Neutrophil (primary cell): ENCODE data around the gene GPR65.

Source experiments
- H3K27ac ChIP-seq: fragments of 200-600 bp; sonication (generic); 2 replicates; pipeline ENCODE4 v1.5.1; 2016; ENCODE audit warnings: mild to moderate bottlenecking, moderate library complexity
- H3K27me3 ChIP-seq: fragments of 200-600 bp; sonication (generic); 2 replicates; pipeline ENCODE4 v1.6.0; 2016; ENCODE audit warnings: mild to moderate bottlenecking
- H3K36me3 ChIP-seq: fragments of 200-600 bp; sonication (generic); 2 replicates; pipeline ENCODE4 v1.5.1; 2017
- H3K4me1 ChIP-seq, 2 experiments: fragments of 200-600 bp in 1 of 2; sonication (generic) in 1 of 2; 1 replicate in 1 of 2; 2 replicates in 1 of 2; pipeline versions ENCODE4 v1.5.1 to v1.6.1; 2013 to 2016; ENCODE audit warnings: low read depth in 1 of 2, low read length in 1 of 2, mild to moderate bottlenecking in 1 of 2, moderate library complexity in 1 of 2; ENCODE audit not compliant: control insufficient read depth in 1 of 2, insufficient read depth in 1 of 2
- H3K4me3 ChIP-seq, 2 experiments: fragments of 200-600 bp in 1 of 2; sonication (generic) in 1 of 2; 1 replicate in 1 of 2; 2 replicates in 1 of 2; pipeline ENCODE4 v1.5.1; 2013 to 2016; ENCODE audit warnings: low read depth in 1 of 2, low read length in 1 of 2, mild to moderate bottlenecking in 1 of 2, moderate library complexity in 1 of 2
- H3K9me3 ChIP-seq: fragments of 200-600 bp; sonication (generic); 2 replicates; pipeline ENCODE4 v1.5.1; 2016
- CTCF ChIP-seq: fragments of 200-600 bp; sonication (generic); IDR thresholded peaks from 2 replicates; pipeline ENCODE4 v1.5.1; 2016; ENCODE audit warnings: antibody characterized with exemption

GPR65 gene

GRCh38 chr14:87995500-87996290 is 9.2 kb upstream of the GPR65 start:
- no peak for TF ChIP-seq CTCF
- H3K4me3 ChIP-seq: peak overlapping the region; percentile 14 to 19
- H3K9me3 ChIP-seq: no peaks in the 10 kb centered on the region
- H3K36me3 ChIP-seq: no peaks in the 10 kb centered on the region
- H3K4me1 ChIP-seq: peaks cover 81 to 87% of the 10 kb centered on the region in 2 experiments
- peak overlapping the region; percentile 98 for H3K27ac ChIP-seq
- no peaks in the 10 kb centered on the region for H3K27me3 ChIP-seq

- no peaks in the 10 kb centered on the region for H3K36me3 ChIP-seq
- H3K27ac ChIP-seq: peak overlapping the region; percentile 98
- no peak for TF ChIP-seq CTCF
- H3K4me3 ChIP-seq: no peak overlapping the region
- H3K9me3 ChIP-seq: no peaks in the 10 kb centered on the region
- H3K4me1 ChIP-seq: peaks cover 83 to 87% of the 10 kb centered on the region in 2 experiments
- H3K27me3 ChIP-seq: no peaks in the 10 kb centered on the region
Observed at GRCh38 chr14:87996291-87996592, 8.7 kb upstream of the GPR65 start.

DNA sequence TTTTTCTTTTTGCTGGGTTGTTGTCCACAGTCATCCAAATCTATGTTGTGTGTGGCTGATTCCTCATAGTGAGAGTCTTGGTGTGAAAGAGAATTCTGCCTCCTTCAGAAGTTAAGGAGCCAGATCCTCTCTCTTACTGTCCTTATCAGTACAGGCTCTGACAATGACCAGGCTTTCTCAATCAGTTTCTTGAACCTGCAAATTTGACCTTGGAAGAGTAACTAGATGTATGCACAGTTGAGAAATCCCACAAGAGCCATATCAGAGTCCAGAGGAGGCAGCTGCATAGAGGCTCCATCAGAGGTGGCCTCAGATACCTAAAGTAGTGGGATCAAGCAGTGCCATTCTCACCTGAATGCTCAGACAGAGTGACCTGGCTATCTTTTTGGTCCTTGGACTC is 6.5 kb upstream of the GPR65 start:
- Histone ChIP-seq H3K4me1 (peaks cover 92 to 95% of the 10 kb centered on the region in 2 experiments), H3K27ac (peak overlapping the region; percentile 96), H3K36me3 (no peaks in the 10 kb centered on the region), H3K4me3 (no peak overlapping the region), H3K27me3 (no peaks in the 10 kb centered on the region), H3K9me3 (no peaks in the 10 kb centered on the region)
- no peak for TF ChIP-seq CTCF

- Histone ChIP-seq H3K27ac (peak overlapping the region; percentile 96), H3K36me3 (no peaks in the 10 kb centered on the region), H3K4me1 (peaks cover 92 to 95% of the 10 kb centered on the region in 2 experiments), H3K9me3 (no peaks in the 10 kb centered on the region), H3K27me3 (no peaks in the 10 kb centered on the region), H3K4me3 (peak overlapping the region in 1 of 2 experiments; percentile 5)
- TF ChIP-seq CTCF: peak; percentile 43
Observed at GRCh38 chr14:87999277-87999676, 5.7 kb upstream of the GPR65 start.

DNA sequence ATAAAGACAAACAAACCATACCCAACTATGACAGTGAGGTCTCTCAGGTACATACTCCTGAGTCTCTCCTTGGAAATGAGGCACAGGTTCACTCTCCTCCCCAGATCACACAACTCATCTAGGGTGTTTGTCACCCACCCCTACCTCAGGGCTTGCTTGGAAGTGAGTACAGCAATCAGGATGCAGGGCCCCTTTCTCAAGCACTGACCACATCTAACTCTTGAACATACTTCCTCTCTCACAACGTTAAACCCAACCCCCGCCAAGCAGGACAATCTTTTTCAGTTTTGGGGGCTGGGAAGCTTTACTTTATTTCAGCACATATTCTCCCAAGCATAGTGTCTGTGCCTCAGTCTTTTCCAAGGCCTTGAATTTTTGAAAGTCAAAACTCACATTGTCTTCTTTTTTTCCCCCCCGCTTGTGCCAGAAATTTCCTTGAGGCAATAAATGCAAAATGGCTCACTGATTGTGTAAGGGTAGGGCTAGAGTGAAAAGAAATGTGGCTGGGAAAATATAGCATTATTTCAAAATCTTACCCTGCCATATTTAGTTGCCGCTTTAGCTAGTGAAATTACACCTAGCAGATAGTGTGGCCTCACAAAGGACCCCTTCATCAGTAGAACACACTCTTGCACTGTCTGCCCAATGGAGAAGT is 2.4 kb upstream of the GPR65 start:
- peak overlapping the region; percentile 96 for H3K27ac ChIP-seq
- H3K4me1 ChIP-seq: peaks cover 93 to 97% of the 10 kb centered on the region in 2 experiments
- no peaks in the 10 kb centered on the region for H3K9me3 ChIP-seq
- H3K4me3 ChIP-seq: peak overlapping the region; percentile 33 to 41
- no peaks in the 10 kb centered on the region for H3K36me3 ChIP-seq
- TF ChIP-seq CTCF: no peak
- no peaks in the 10 kb centered on the region for H3K27me3 ChIP-seq
